WTC11 (cell line): ENCODE results near the gene IFIT3. TPM values are rescaled to one million over a fixed set of nuclear protein-coding genes. Genes with fewer than 3 reads are reported as not detected.

ENCODE experiments used
- ATAC-seq: fragments of 200-7000 bp; cut with Tn5 transposase; 2 replicates; pipeline ENCODE4 v1.10.0; 2021; ENCODE audit warnings: mild to moderate bottlenecking, moderate library complexity
- CTCF ChIA-PET: fragments of 300-600 bp; sonication (Branson Sonifier 250); formaldehyde crosslinking; loops from one replicate; lab custom pipeline; 2021; ENCODE audit warnings: antibody characterized with exemption; lab: Charles Lee
- POLR2A ChIA-PET: fragments of 350-600 bp; sonication (Branson Sonifier 250); formaldehyde crosslinking; loops from one replicate; lab custom pipeline; 2021; ENCODE audit warnings: antibody characterized with exemption; lab: Charles Lee
- DNase-seq: peaks from one replicate; pipeline ENCODE4 v3.0.0; 2021; ENCODE audit warnings: low spot score
- H3K27ac Mint-ChIP-seq: 2 replicates; pipeline ENCODE4 v1.8.0; 2021; ENCODE audit warnings: mixed read lengths
- H3K27me3 Mint-ChIP-seq: 2 replicates; pipeline ENCODE4 v1.8.0; 2021; ENCODE audit warnings: low read depth, mild to moderate bottlenecking, moderate library complexity, mixed read lengths
- H3K36me3 Mint-ChIP-seq: 2 replicates; pipeline ENCODE4 v1.8.0; 2021; ENCODE audit warnings: mixed read lengths
- H3K4me1 Mint-ChIP-seq: 2 replicates; pipeline ENCODE4 v1.8.0; 2022; ENCODE audit warnings: mixed read lengths
- H3K4me3 Mint-ChIP-seq: 2 replicates; pipeline ENCODE4 v1.8.0; 2021; ENCODE audit warnings: mild to moderate bottlenecking, moderate library complexity, mixed read lengths
- H3K9me3 Mint-ChIP-seq: 2 replicates; pipeline ENCODE4 v1.8.0; 2021; ENCODE audit warnings: mixed read lengths
- E2F4 ChIP-seq: sonication (generic); formaldehyde crosslinking; IDR thresholded peaks from 2 replicates; pipeline ENCODE4 v1.8.1; 2022; ENCODE audit warnings: low read depth, mild to moderate bottlenecking, moderate library complexity, missing genetic modification reagents, borderline replicate concordance
- ESRRA ChIP-seq: sonication (generic); formaldehyde crosslinking; IDR thresholded peaks from 2 replicates; pipeline ENCODE4 v1.8.1; 2022; ENCODE audit warnings: mild to moderate bottlenecking, missing genetic modification reagents, borderline replicate concordance
- ETV6 ChIP-seq: sonication (generic); formaldehyde crosslinking; IDR thresholded peaks from 2 replicates; pipeline ENCODE4 v1.8.1; 2022; ENCODE audit warnings: mild to moderate bottlenecking, missing genetic modification reagents
- JUN ChIP-seq: sonication (generic); formaldehyde crosslinking; IDR thresholded peaks from 2 replicates; pipeline ENCODE4 v1.8.0; 2023; ENCODE audit warnings: mild to moderate bottlenecking, missing genetic modification reagents
- KAT7 ChIP-seq: sonication (generic); formaldehyde crosslinking; IDR thresholded peaks from 2 replicates; pipeline ENCODE4 v1.8.1; 2023; ENCODE audit warnings: missing genetic modification reagents, mild to moderate bottlenecking, borderline replicate concordance
- MAX ChIP-seq: sonication (generic); formaldehyde crosslinking; IDR thresholded peaks from 2 replicates; pipeline ENCODE4 v1.8.0; 2022; ENCODE audit warnings: mild to moderate bottlenecking, missing genetic modification reagents
- MLX ChIP-seq: sonication (generic); formaldehyde crosslinking; IDR thresholded peaks from 2 replicates; pipeline ENCODE4 v1.8.1; 2023; ENCODE audit warnings: mild to moderate bottlenecking, missing genetic modification reagents, moderate library complexity
- NFATC4 ChIP-seq: fragments of 250-450 bp; sonication (Bioruptor Pico); IDR thresholded peaks from 2 replicates; pipeline ENCODE4 v1.9.0; 2021; ENCODE audit warnings: mild to moderate bottlenecking
- OVOL2 ChIP-seq: fragments of 250-450 bp; sonication (Bioruptor Pico); IDR thresholded peaks from 2 replicates; pipeline ENCODE4 v1.9.0; 2021; ENCODE audit warnings: mild to moderate bottlenecking, borderline replicate concordance
- RELA ChIP-seq: sonication (generic); formaldehyde crosslinking; IDR thresholded peaks from 2 replicates; pipeline ENCODE4 v1.8.1; 2022; ENCODE audit warnings: missing genetic modification reagents, mild to moderate bottlenecking, borderline replicate concordance
- SMAD3 ChIP-seq: sonication (generic); formaldehyde crosslinking; IDR thresholded peaks from 2 replicates; pipeline ENCODE4 v1.8.0; 2022; ENCODE audit warnings: missing genetic modification reagents, mild to moderate bottlenecking, borderline replicate concordance
- SMAD4 ChIP-seq: sonication (generic); formaldehyde crosslinking; IDR thresholded peaks from 2 replicates; pipeline ENCODE4 v1.8.0; 2022; ENCODE audit warnings: mild to moderate bottlenecking, missing genetic modification reagents
- TEAD4 ChIP-seq: sonication (generic); formaldehyde crosslinking; IDR thresholded peaks from 2 replicates; pipeline ENCODE4 v1.8.0; 2022; ENCODE audit warnings: mild to moderate bottlenecking, missing genetic modification reagents
- ZBTB43 ChIP-seq: sonication (generic); formaldehyde crosslinking; IDR thresholded peaks from 2 replicates; pipeline ENCODE4 v1.8.1; 2023; ENCODE audit warnings: mild to moderate bottlenecking, missing genetic modification reagents
- ZNF219 ChIP-seq: sonication (generic); formaldehyde crosslinking; IDR thresholded peaks from 2 replicates; pipeline ENCODE4 v1.8.0; 2023; ENCODE audit warnings: missing genetic modification reagents, mild to moderate bottlenecking, borderline replicate concordance
- ZNF232 ChIP-seq: sonication (generic); formaldehyde crosslinking; IDR thresholded peaks from 2 replicates; pipeline ENCODE4 v1.8.0; 2022; ENCODE audit warnings: mild to moderate bottlenecking, missing genetic modification reagents
- ZNF317 ChIP-seq: sonication (generic); formaldehyde crosslinking; IDR thresholded peaks from 2 replicates; pipeline ENCODE4 v1.8.1; 2023; ENCODE audit warnings: low read depth, mild to moderate bottlenecking, moderate library complexity, missing genetic modification reagents, borderline replicate concordance
- ZNF532 ChIP-seq: fragments of 250-450 bp; sonication (Bioruptor Pico); IDR thresholded peaks from 2 replicates; pipeline ENCODE4 v1.9.0; 2021; ENCODE audit warnings: mild to moderate bottlenecking, borderline replicate concordance
- ZNF671 ChIP-seq: fragments of 250-450 bp; sonication (Bioruptor Pico); IDR thresholded peaks from 2 replicates; pipeline ENCODE4 v1.8.0; 2021; ENCODE audit warnings: mild to moderate bottlenecking
- total RNA-seq: library from RNA; stranded (reverse); gene quantifications from 3 replicates; pipeline ENCODE4 v1.2.3, GENCODE V29; 2021

Gene IFIT3
- total RNA-seq, 1 experiment from 2014 or later = 0.42 TPM

GRCh38 chr10:89308736-89309135, 19.1 kb upstream of the IFIT3 start:
- H3K4me3 Mint-ChIP-seq = no peak overlapping the region
- CTCF ChIA-PET = interaction anchor here (1.7 kb wide), 1 partner anchor 61 kb away, joined by 6 read pairs; no protein-coding TSS in a partner anchor

GRCh38 chr10:89309156-89310055, 18.4 kb upstream of the IFIT3 start:
- H3K27ac Mint-ChIP-seq = no peak overlapping the region
- H3K27me3 Mint-ChIP-seq = no peaks in the 10 kb centered on the region
- H3K4me3 Mint-ChIP-seq = no peak overlapping the region
- no peak for ATAC-seq
- no peaks in the 10 kb centered on the region for H3K36me3 Mint-ChIP-seq
- no peaks in the 10 kb centered on the region for H3K9me3 Mint-ChIP-seq
- no peak for TF ChIP-seq JUN (CRISPR knock-in tag)
- no peak for TF ChIP-seq MAX
- TF ChIP-seq MLX (CRISPR knock-in tag) = no peak
- no peak for TF ChIP-seq ESRRA (CRISPR knock-in tag)
- no peak for TF ChIP-seq OVOL2 (CRISPR knock-in tag)
- TF ChIP-seq ZNF232 (CRISPR knock-in tag) = no peak
- no peak for TF ChIP-seq SMAD3 (CRISPR knock-in tag)
- no peak for TF ChIP-seq ZNF219
- TF ChIP-seq ZNF317 (CRISPR knock-in tag) = no peak
- TF ChIP-seq E2F4 (CRISPR knock-in tag) = no peak
- H3K4me1 Mint-ChIP-seq = peaks cover 3% of the 10 kb centered on the region
- ChIA-PET CTCF (interaction anchor here (1.4 to 1.7 kb wide), 2 partner anchors 60 kb away, joined by 6 read pairs; no protein-coding TSS in a partner anchor), POLR2A (no interaction called here)
- no peak for DNase-seq

More at GRCh38 chr10:89308736-89309135, 19.1 kb upstream of the IFIT3 start:
- peaks cover 3% of the 10 kb centered on the region for H3K4me1 Mint-ChIP-seq
- TF ChIP-seq ETV6 (CRISPR knock-in tag) (no peak), ZBTB43 (CRISPR knock-in tag) (no peak), ZNF671 (CRISPR knock-in tag) (no peak), KAT7 (CRISPR knock-in tag) (no peak), NFATC4 (CRISPR knock-in tag) (no peak), TEAD4 (CRISPR knock-in tag) (no peak), JUN (CRISPR knock-in tag) (no peak)
- no peaks in the 10 kb centered on the region for H3K36me3 Mint-ChIP-seq
- no peaks in the 10 kb centered on the region for H3K27me3 Mint-ChIP-seq
- no peaks in the 10 kb centered on the region for H3K9me3 Mint-ChIP-seq
- ATAC-seq = no peak
- DNase-seq = no peak
- no peak overlapping the region for H3K27ac Mint-ChIP-seq
- POLR2A ChIA-PET = no interaction called here

- no peak overlapping the region for H3K27ac Mint-ChIP-seq
- H3K4me1 Mint-ChIP-seq = peaks cover 3% of the 10 kb centered on the region
- H3K36me3 Mint-ChIP-seq = no peaks in the 10 kb centered on the region
- DNase-seq = no peak
- TF ChIP-seq RELA (CRISPR knock-in tag) (no peak), ZNF532 (CRISPR knock-in tag) (no peak), SMAD4 (CRISPR knock-in tag) (no peak), ZNF317 (CRISPR knock-in tag) (no peak)
- H3K27me3 Mint-ChIP-seq = no peaks in the 10 kb centered on the region
- no peak overlapping the region for H3K4me3 Mint-ChIP-seq
- ChIA-PET CTCF (interaction anchor here (1.4 kb wide), 1 partner anchor 59 kb away, joined by 6 read pairs; no protein-coding TSS in a partner anchor), POLR2A (no interaction called here)
- peak; percentile 81 for ATAC-seq
- no peaks in the 10 kb centered on the region for H3K9me3 Mint-ChIP-seq
Measured at GRCh38 chr10:89310056-89310893, 17.5 kb upstream of the IFIT3 start.
